Stimulated activated CD4-positive, alpha-beta T cell treated with anti-CD3 and anti-CD28 coated beads, TNF-alpha, amount 100 ng/mL, for 24 hours (primary cell): Measurements from ENCODE around the gene CC2D2B.
A peak's percentile ranks its signal among the peaks of the same experiment; 100 is the strongest.
"Not testable (repeated sequence)": the region's sequence is repeated elsewhere in the genome, so short reads cannot be mapped to it uniquely, and the experiment has no call there.

Source experiments
- DNase-seq, 3 experiments: peaks; one replicate each; pipeline ENCODE4 v3.0.0-alpha.2; 2020; ENCODE audit warnings: low read depth in 3 of 3

The CC2D2B gene

DNA sequence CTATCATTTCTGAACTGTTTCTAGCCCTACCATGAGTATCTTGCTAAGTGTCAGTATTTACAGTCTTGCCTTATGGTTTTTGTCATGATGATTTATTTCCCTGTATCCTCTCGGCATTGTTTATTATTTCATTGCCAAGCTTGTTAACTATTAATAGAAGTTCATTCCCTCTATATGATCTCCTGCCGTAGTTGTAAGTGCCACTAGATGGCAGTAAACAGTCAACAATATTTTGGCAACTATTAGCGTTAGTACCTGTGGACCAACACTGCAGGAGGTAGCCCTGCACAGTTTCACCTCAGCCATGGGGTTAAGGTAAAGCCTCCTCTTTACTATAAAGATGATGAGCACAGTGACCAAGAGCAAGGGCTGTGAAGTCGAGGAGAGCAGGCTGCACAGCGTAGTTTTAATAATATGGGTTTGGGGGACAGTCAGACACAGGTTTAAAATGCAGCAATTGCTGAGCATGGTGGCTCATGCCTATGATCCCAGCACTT, 109.5 kb downstream of the CC2D2B start:
- peak in 2 of 3 experiments; percentile 7 to 19 for DNase-seq

- DNase-seq = no peak
These were observed 113.6 kb downstream of the CC2D2B start for GRCh38 chr10:96021332-96021731.

GRCh38 chr10:96022739-96023138, 115.0 kb downstream of the CC2D2B start:
- DNase-seq = no peak

GRCh38 chr10:96023168-96023567, 115.4 kb downstream of the CC2D2B start:
- DNase-seq = no peak

DNA sequence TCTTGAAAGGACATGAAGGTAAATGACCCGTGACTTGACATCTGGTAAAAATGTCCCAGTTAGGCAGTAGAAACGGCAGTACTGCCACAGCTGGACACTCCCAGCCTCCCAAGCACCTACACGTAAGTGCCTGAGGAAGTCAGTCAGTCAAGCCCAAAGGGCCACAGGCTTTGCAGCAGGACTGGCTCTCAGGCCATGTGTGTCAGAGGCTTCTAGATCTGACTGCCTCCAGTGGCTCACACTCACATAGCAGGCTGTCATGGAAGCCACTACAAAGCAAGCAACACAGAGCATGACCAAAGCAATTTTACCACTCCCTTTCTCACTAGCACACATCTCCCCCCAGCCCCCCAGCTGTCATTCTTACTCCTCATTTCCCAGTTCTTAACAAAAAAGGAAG, 117.8 kb downstream of the CC2D2B start:
- no peak for DNase-seq

GRCh38 chr10:96034625-96035024, 126.8 kb downstream of the CC2D2B start:
- DNase-seq = no peak

DNA sequence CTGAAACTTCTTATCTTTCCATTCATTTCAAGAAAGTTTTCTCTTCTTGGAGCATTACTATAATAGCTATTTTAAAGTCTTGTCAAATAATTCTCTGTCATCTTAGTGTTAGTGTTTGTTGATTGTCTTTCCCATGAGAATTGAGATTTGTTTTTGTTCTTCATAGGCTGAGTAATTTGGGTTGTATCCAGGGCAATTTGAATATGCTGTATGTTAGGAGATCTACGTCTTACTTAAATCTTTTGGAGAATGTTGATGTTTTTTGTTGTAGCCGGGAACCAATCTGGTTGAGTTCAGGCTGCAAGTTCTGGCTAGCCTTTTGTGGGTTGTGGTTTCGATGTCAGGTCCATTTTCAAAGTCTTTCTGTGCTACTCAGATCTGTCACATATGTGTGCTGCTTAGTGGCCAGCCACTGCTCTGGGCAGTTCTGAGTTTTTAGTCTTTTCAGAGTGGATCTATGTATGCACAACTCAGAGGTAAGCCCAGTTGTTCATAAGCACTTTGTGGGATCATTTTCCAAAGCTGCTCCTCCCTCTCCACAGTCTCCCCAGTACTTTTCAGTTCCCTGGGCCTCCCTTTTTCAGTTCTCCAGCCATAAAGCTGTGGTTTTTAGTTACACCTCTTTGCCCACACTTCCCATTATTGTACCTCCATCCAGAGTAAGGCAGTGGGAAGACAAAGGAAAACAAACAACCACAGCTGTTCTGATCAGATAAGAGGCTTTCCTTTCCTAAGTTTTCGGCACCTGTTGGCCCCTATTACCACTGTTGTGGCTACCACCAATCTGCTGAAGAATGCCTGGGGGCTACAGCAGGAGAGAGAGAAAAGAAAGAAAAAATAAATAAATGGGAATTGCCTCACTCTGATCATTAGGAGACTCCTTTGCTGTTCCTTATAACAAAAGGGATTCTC, 131.0 kb downstream of the CC2D2B start:
- DNase-seq = no peak

GRCh38 chr10:96041146-96041545, 133.4 kb downstream of the CC2D2B start:
- DNase-seq = no peak

DNA sequence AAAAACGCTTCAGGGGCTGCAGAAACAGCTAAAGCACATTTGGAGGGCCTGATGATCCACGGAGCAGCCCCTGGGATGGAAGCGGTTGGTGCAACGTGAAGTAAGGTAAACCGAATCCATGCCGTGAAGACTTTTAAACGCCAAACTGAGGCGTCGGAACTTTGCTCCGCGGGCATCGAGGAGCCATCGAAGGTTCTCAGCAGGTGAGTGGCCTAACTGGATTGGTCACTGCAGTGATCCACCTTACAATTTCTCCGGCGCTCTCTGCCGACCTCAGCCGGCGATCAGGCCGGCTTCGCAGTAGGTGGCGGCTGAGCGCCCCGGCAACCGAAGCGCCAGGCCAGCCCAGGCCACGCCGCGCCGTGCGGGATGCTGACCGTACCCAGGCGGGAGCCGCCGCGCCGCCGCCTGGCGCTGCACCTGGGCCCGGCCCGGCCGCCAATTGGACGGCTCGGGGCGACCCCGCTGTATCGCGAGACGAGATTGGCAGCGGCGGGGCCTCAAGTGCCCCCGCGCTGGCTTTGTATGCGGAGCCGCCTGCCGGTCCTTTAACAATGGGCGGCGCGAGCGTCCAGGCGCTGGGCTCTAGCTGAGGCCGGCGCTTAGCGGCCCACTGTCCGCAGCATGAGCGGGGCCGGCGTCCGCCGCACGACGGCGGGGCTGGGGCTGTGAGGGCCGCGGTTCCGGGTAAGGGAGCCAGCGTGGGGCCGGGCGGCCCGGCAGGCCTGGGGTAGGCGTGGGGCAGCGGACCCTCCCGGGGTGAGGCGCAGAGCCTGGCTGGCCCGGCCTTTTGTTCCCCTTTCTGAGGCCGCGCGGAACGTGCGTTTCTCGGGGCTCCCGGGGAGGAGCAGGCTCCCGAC, 135.5 kb downstream of the CC2D2B start, which contains the start of gene CCNJ:
CCNJ (plus strand) TSS at position 551 of the 860 bp plus-strand sequence. CDS start 811 bp downstream, outside the sequence.
- DNase-seq = peak; percentile 60 to 77 (median 63)

DNA sequence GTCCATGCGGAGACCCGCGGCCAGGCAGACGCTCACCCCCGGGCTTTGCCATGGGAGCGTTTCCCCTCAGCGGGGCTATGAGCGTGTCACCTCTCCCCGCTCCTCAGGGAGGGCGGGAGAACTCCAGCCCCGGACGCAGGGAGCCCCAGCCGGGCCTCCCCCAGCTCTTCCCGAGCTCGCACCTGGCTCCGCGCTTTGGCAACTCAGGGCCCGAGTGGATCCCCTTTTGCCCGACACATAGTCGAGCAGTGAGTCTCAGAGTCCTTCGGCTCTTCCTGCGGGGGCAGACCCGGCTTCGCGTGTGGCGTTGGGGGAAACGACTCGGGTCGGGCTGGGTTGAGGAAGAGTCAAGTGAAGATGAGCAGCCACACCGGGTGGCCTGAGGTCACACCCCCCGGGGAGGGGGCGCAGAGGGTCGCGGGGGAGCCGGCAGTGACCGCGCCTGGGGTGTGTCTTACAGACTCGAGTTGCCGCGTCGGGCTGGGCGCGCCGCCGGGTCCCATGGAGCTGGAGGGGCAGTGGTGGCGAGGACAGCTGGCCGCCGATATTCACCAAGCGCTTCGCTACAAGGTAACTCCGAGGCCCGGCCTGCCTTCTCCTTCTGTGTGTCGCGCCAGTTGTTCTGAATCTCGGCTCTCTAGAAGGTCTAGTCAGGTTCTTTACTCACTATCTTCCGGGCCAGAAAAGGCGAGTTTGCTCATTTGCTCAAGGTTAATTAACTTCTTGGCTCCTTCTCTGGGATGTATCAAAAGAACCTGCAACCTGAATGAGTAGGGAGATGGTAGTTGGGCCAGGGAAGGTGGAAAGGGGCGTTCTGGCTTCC, 136.3 kb downstream of the CC2D2B start:
- peak in 2 of 3 experiments; percentile 13 to 37 for DNase-seq

DNA sequence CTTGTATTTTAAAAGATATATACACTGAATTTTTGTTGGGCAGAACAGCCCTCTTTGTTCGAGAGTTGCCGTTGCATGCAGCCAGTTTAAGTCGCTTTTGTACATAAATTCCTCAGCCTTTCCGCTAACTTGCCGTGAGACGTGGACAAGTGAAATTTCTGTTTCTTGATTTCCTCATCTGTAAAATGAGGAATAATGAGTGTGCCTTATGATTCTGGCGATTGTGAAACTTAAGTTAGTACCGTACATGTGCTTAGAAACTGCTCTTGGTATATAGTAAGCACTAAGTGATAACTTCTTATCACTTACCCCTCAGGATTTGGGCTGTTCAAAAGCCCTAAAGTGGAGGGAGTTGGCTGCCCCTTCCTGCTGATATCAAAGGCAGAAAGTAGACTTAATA, 137.0 kb downstream of the CC2D2B start:
- no peak for DNase-seq

- DNase-seq = no peak
These were observed 138.8 kb downstream of the CC2D2B start for GRCh38 chr10:96046546-96046945.

- no peak for DNase-seq
These were observed 139.4 kb downstream of the CC2D2B start for GRCh38 chr10:96047004-96047649.

DNA sequence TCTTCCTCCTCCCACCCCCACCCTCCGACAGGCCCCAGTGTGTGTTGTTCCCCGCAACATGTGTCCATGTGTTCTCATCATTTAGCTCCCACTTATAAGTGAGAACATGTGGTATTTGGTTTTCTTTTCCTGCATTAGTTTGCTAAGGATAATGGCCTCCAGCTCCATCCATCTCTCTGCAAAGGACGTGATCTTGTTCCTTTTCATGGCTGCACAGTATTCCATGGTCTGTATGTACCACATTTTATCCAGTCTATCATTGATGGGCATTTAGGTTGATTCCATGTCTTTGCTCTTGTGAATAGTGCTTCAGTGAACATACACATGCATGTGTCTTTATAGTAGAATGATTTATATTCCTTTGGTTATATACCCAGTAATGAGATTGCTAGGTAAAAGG, 140.2 kb downstream of the CC2D2B start:
- not testable (repeated sequence) for DNase-seq

- DNase-seq = no peak
These were observed 141.6 kb downstream of the CC2D2B start for GRCh38 chr10:96049340-96049739.

DNA sequence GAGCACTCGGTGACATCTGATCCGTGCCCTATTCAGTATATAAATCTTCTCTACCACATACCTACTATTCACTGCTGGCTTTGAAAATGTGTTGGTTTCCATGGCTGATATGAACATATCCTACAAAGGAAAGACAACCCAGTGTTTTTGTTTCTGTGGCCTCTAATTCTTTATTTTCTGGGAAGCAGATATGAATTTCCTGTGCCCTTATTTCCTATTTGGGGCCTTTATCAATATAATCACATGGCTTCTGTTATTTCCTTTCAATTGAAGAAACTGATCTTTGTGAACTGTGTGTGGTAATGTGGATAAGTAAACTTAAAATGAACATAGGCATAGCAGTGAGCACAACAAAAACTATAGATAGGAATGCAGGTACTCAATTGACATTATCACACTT, 146.2 kb downstream of the CC2D2B start:
- DNase-seq = no peak

- no peak for DNase-seq
These were observed 149.0 kb downstream of the CC2D2B start for GRCh38 chr10:96056787-96057186.

GRCh38 chr10:96061232-96061631, 153.5 kb downstream of the CC2D2B start:
- no peak for DNase-seq

- no peak for DNase-seq
These were observed 164.9 kb downstream of the CC2D2B start for GRCh38 chr10:96072674-96073073.

DNA sequence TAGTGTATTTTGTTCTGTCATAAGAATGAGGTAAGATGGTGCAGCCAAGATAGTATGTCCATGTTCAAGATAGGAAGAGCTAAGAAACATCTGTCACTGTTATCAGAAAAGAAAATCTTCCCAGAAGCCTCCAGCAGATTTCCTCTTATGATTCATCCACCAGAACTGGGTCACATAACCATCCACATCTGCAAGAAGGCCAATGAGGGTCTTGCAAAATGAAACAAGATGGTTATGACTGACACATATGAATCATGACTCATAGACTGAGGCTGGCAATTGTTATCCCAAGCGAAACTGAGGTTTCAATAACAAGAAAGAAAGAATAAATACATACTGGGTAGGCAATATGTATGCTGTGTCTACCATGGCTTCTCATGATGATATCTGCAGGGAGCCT, 165.9 kb downstream of the CC2D2B start:
- no peak for DNase-seq

DNA sequence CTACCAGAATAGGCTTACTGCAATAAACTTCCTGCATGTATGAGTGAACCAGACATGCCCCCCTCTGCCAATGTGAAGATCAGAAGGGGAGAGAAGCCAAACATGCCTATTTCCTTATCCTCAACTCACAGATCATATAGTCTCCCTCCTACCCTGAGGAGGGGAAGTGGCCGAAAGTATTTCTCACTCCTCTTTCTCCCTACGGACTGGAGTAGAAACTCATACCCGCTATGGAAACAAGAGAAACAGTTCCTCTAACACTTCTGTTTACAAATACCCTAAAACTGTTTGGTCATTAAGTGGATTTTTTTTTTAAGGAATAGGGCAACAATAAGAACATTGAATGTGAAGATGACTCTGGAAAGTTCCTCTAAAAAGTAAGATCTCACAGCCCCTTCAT, 167.0 kb downstream of the CC2D2B start:
- DNase-seq = no peak
